Measurements from ENCODE around the gene NEMP1. TPM values are rescaled to one million over a fixed set of nuclear protein-coding genes. Genes with fewer than 3 reads are reported as not detected.

NEMP1 gene
- total RNA-seq, 1 donor from 2014 or later = 19.7 TPM

- H3K36me3 Mint-ChIP-seq = no peaks in the 10 kb centered on the region
- no peak overlapping the region for H3K4me3 Mint-ChIP-seq
- H3K27ac Mint-ChIP-seq = no peak overlapping the region
- no peak for TF ChIP-seq CTCF (IDR thresholded peaks at IDR 0.05; ENCODE audit: unreplicated experiment)
- no peaks in the 10 kb centered on the region for H3K9me3 Mint-ChIP-seq
- H3K27me3 Mint-ChIP-seq (ENCODE audit: low read depth) = peaks cover 63% of the 10 kb centered on the region
- no peaks in the 10 kb centered on the region for H3K4me1 Mint-ChIP-seq
- no peak for DNase-seq (ENCODE audit: low spot score in 2 of 2, unreplicated experiment in 2 of 2)
These were observed 34.1 kb downstream of the NEMP1 start for GRCh38 chr12:57044468-57044867.

GRCh38 chr12:57042695-57043094 is 35.9 kb downstream of the NEMP1 start:
- Mint-ChIP-seq H3K4me3 (no peak overlapping the region), H3K9me3 (no peaks in the 10 kb centered on the region), H3K27me3 (ENCODE audit: low read depth) (peaks cover 51% of the 10 kb centered on the region), H3K4me1 (no peaks in the 10 kb centered on the region), H3K36me3 (no peaks in the 10 kb centered on the region), H3K27ac (no peak overlapping the region)
- no peak for DNase-seq (ENCODE audit: low spot score in 2 of 2, unreplicated experiment in 2 of 2)
- TF ChIP-seq CTCF (IDR thresholded peaks at IDR 0.05; ENCODE audit: unreplicated experiment) = no peak

GRCh38 chr12:57040750-57041149 is 37.8 kb downstream of the NEMP1 start:
- no peak for TF ChIP-seq CTCF (IDR thresholded peaks at IDR 0.05; ENCODE audit: unreplicated experiment)
- Mint-ChIP-seq H3K9me3 (no peaks in the 10 kb centered on the region), H3K4me1 (no peaks in the 10 kb centered on the region), H3K36me3 (no peaks in the 10 kb centered on the region), H3K4me3 (no peak overlapping the region), H3K27ac (no peak overlapping the region), H3K27me3 (ENCODE audit: low read depth) (peaks cover 33% of the 10 kb centered on the region)
- DNase-seq (ENCODE audit: low spot score in 2 of 2, unreplicated experiment in 2 of 2) = no peak

- Mint-ChIP-seq H3K4me3 (no peak overlapping the region), H3K27ac (no peak overlapping the region), H3K4me1 (no peaks in the 10 kb centered on the region), H3K36me3 (no peaks in the 10 kb centered on the region), H3K9me3 (no peaks in the 10 kb centered on the region), H3K27me3 (ENCODE audit: low read depth) (peaks cover 29% of the 10 kb centered on the region)
- TF ChIP-seq CTCF (IDR thresholded peaks at IDR 0.05; ENCODE audit: unreplicated experiment) = no peak
- no peak for DNase-seq (ENCODE audit: low spot score in 2 of 2, unreplicated experiment in 2 of 2)
These were observed 38.4 kb downstream of the NEMP1 start for GRCh38 chr12:57040211-57040610.

GRCh38 chr12:57039016-57039798 is 39.4 kb downstream of the NEMP1 start:
- no peak for DNase-seq (ENCODE audit: low spot score in 2 of 2, unreplicated experiment in 2 of 2)
- no peaks in the 10 kb centered on the region for H3K4me1 Mint-ChIP-seq
- H3K27me3 Mint-ChIP-seq (ENCODE audit: low read depth) = peaks cover 25% of the 10 kb centered on the region
- no peak overlapping the region for H3K4me3 Mint-ChIP-seq
- no peaks in the 10 kb centered on the region for H3K9me3 Mint-ChIP-seq
- no peak overlapping the region for H3K27ac Mint-ChIP-seq
- TF ChIP-seq CTCF (IDR thresholded peaks at IDR 0.05; ENCODE audit: unreplicated experiment) = no peak
- no peaks in the 10 kb centered on the region for H3K36me3 Mint-ChIP-seq

Data from mesothelial cell of epicardium (in vitro differentiated cells).